Measurements from ENCODE around the gene GREB1L.

Gene GREB1L

DNA sequence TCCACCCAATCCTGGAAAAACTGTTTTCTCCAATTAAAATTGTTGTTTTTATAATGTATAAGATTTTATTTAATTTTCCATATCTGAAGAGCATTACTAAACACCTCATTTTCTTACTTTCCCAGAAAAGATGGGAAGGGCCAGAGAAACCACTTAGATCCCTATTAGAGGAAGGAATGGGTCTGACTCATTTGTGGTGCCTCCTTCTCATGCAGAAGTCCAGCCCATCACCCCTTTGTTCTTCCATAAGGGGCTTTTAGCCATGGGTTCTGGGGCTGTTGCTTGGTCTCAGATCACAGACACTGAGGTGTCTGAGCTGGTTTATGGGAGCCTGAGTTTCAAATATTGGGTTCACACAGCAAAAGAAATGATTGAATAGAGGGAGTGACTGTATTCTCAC is 206.3 kb downstream of the GREB1L start:
- H3K27ac ChIP-seq, result no peak overlapping the region
- TF ChIP-seq ZFX (IDR thresholded peaks at IDR 0.05) (no peak), CTCF (conservative IDR thresholded peaks at IDR 0.05) (no peak)

GRCh38 chr18:21449367-21450290 is 207.6 kb downstream of the GREB1L start:
- H3K27ac ChIP-seq, result no peak overlapping the region
- no peak for TF ChIP-seq ZFX (IDR thresholded peaks at IDR 0.05)

GRCh38 chr18:21450503-21450902 is 208.5 kb downstream of the GREB1L start:
- no peak for TF ChIP-seq ZFX (IDR thresholded peaks at IDR 0.05)
- TF ChIP-seq CTCF (conservative IDR thresholded peaks at IDR 0.05), result no peak
- no peak overlapping the region for H3K27ac ChIP-seq

DNA sequence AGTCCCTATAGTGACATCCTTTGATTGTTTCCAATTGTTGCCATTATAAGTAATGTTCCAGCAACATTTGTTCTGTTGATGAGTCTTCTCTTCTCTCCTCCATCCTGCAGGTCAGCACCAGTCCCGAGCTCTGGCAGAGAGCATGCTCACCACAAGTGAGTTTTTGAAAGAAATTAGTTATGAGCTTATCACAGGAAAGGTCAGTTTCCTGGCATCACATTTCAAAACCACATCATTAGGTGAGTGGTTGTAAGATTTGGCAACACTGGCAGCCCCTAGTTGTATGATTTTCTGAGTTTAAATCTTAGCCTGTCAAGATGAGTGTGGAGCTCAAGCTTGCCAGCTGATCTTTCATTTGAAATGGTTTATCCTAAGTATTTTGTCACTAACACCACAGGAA is 208.9 kb downstream of the GREB1L start:
- TF ChIP-seq ZFX (IDR thresholded peaks at IDR 0.05) (no peak), CTCF (conservative IDR thresholded peaks at IDR 0.05) (no peak)
- H3K27ac ChIP-seq, result no peak overlapping the region

GRCh38 chr18:21451851-21452250 is 209.8 kb downstream of the GREB1L start:
- H3K27ac ChIP-seq, result no peak overlapping the region
- TF ChIP-seq ZFX (IDR thresholded peaks at IDR 0.05) (no peak), CTCF (conservative IDR thresholded peaks at IDR 0.05) (no peak)

GRCh38 chr18:21452276-21452780 is 210.3 kb downstream of the GREB1L start:
- TF ChIP-seq CTCF (conservative IDR thresholded peaks at IDR 0.05) (no peak), ZFX (IDR thresholded peaks at IDR 0.05) (no peak)
- no peak overlapping the region for H3K27ac ChIP-seq

DNA sequence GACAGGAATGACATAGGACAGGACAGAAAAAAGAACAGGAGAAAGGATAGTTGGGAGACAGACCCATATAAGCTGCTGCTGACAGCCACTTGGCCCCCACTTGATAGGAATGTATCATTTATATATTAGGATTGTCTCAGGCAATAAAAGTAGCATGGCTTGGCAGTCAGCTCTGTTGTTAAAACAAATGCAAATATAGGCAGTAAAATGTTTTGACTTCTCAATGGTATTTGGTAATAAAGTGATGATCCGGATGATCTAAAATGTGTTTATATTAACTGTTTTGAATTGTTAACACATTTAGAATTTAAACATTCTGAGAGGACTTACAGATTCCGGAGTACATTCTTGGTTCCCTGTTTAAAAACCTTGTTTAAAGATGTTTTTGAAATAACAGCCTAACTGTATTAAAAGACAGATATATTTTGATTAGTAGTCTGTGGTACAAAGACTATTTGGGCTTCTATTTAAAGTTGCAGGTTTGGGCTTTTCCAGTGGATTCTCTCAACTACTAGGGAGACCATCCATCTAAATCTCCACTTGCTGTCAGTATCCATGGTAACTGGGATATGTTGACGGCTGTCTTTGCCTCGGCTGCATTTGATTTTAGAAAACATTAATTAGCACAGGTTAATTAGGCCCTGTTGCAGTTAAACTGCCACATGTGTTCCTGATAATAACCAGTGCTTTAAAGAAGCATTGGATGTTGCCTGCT is 210.9 kb downstream of the GREB1L start:
- no peak overlapping the region; the same call in 1 of the 2 replicates for H3K27ac ChIP-seq
- TF ChIP-seq CTCF (conservative IDR thresholded peaks at IDR 0.05) (no peak), ZFX (IDR thresholded peaks at IDR 0.05) (no peak)
